GM20000 (cell line): ENCODE results near the gene SUMO4.

ENCODE experiments used
- DNase-seq: peaks from one replicate; pipeline ENCODE4 v3.0.0; 2012; ENCODE audit warnings: low spot score
- TF ChIP-seq, protein P1 (sequence below): IDR thresholded peaks from 2 replicates; pipeline ENCODE4 v1.5.1; 2012; ENCODE audit warnings: mild to moderate bottlenecking, control low read depth; ENCODE audit errors: extremely low read depth, missing control alignments

SUMO4 gene

GRCh38 chr6:149448821-149449453 lies 48.9 kb downstream of the SUMO4 start:
- TF ChIP-seq, protein P1, sequence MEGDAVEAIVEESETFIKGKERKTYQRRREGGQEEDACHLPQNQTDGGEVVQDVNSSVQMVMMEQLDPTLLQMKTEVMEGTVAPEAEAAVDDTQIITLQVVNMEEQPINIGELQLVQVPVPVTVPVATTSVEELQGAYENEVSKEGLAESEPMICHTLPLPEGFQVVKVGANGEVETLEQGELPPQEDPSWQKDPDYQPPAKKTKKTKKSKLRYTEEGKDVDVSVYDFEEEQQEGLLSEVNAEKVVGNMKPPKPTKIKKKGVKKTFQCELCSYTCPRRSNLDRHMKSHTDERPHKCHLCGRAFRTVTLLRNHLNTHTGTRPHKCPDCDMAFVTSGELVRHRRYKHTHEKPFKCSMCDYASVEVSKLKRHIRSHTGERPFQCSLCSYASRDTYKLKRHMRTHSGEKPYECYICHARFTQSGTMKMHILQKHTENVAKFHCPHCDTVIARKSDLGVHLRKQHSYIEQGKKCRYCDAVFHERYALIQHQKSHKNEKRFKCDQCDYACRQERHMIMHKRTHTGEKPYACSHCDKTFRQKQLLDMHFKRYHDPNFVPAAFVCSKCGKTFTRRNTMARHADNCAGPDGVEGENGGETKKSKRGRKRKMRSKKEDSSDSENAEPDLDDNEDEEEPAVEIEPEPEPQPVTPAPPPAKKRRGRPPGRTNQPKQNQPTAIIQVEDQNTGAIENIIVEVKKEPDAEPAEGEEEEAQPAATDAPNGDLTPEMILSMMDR: no peak
- no peak for DNase-seq

DNA sequence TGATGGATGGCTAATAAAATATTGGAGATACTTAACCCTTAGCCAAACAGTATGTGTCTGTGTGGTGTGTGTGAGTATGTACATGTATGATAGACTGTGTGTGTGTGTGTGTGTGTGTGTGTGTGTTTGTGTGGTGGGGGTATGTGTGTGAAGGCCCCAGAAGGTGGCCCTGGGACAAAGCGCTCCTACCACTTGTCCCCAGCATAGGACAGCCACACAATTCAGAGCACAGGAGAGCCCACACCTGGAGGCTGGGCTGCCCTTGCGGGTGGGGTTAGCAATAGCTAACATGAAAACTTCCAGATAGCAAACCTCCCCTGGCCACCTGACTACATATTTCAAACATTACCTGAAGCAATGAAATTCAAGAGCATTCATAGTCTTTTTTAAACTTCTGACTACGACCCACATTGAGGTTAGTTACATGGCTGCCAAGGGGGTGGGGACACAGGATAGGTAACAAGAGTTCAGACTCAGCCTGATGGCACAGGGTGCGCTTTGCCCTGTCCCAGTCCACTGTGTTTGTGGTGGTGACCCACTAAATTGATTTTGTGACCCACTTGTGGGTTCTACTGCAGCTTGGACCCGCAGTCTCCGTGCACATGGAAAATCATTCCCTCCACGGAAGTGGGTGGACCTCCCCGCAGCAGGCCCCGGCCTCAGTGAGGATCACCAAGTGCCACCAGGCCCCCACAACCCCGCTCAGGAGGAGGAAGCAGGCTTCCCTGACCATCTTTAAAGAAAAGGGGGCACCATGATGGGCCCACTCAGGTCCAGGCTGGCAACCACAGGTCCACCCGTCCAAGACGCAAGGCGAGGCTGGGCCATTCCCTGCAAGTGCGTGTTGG lies 50.0 kb downstream of the SUMO4 start:
- TF ChIP-seq, protein P1: no peak
- DNase-seq: no peak
